GM12878 (cell line): ENCODE results near the gene SPARC.

Experiments
- EP300 ChIP-seq, 2 experiments: fragments of 150-350 bp in 1 of 2; IDR thresholded peaks; 2 replicates each; pipeline ENCODE4 v1.6.1; 2011 to 2012; ENCODE audit warnings: low read depth in 2 of 2, low read length in 2 of 2, borderline replicate concordance in 1 of 2, improper control_type of control experiment in 1 of 2, inconsistent platforms in 1 of 2; ENCODE audit not compliant: control insufficient read depth in 1 of 2
- MYC ChIP-seq: IDR thresholded peaks from 2 replicates; pipeline ENCODE4 v1.6.1; 2011; ENCODE audit warnings: mild to moderate bottlenecking, low read length, moderate library complexity, inconsistent platforms; ENCODE audit not compliant: insufficient read depth, insufficient replicate concordance, insufficient read length, severe bottlenecking

- TF ChIP-seq EP300 (IDR thresholded peaks at IDR 0.05; ENCODE audit: borderline replicate concordance in 1 of 2, control insufficient read depth in 1 of 2, low read depth in 2 of 2, low read length in 2 of 2) (no peak), MYC (no peak)
Observed at GRCh38 chr5:151696470-151697061, 9.9 kb upstream of the SPARC start.
